ENCODE data around the gene GRIN1. TPM values are rescaled to one million over a fixed set of nuclear protein-coding genes. Genes with fewer than 3 reads are reported as not detected.

The GRIN1 gene
- total RNA-seq, 6 experiments from 2014 or later = not detected

GRCh38 chr9:137178201-137178938, 39.4 kb downstream of the GRIN1 start:
- Histone ChIP-seq H3K27me3 (no peaks in the 10 kb centered on the region), H3K27ac (no peak overlapping the region), H3K36me3 (peaks cover 0 to 32% (median 13%) of the 10 kb centered on the region in 4 donors), H3K4me3 (no peak overlapping the region), H3K4me1 (no peaks in the 10 kb centered on the region), H3K9me3 (no peaks in the 10 kb centered on the region)
- intact Hi-C loops (cut with DNase I) = loop anchor here in 1 of 2 donors (5.0 kb wide), 1 partner anchor 54 kb away; the partner anchor contains the start of gene SLC34A3
- DNase-seq (no peak), ATAC-seq (peak in 2 of 4 donors; percentile 4 to 13)
- WGBS (ENCODE audit: insufficient coverage, low coverage, low lambda C conversion rate, missing lambda C conversion rate) = no CpG with 5 or more reads among the region's 23 CpGs
- TF ChIP-seq POLR2A (IDR thresholded peaks at IDR 0.05) (no peak), CTCF (IDR thresholded peaks at IDR 0.05) (no peak)

GRCh38 chr9:137178939-137179630, 40.1 kb downstream of the GRIN1 start:
- no peak overlapping the region for H3K27ac ChIP-seq
- no peak overlapping the region for H3K4me3 ChIP-seq
- no peaks in the 10 kb centered on the region for H3K9me3 ChIP-seq
- ATAC-seq (no peak), DNase-seq (no peak)
- no peaks in the 10 kb centered on the region for H3K27me3 ChIP-seq
- peaks cover 0 to 36% (median 16%) of the 10 kb centered on the region in 4 donors for H3K36me3 ChIP-seq
- TF ChIP-seq CTCF (IDR thresholded peaks at IDR 0.05) = no peak
- TF ChIP-seq POLR2A (IDR thresholded peaks at IDR 0.05) = no peak
- H3K4me1 ChIP-seq = no peaks in the 10 kb centered on the region
- intact Hi-C loops (cut with DNase I) = loop anchor here in 1 of 2 donors (5.0 kb wide), 1 partner anchor 53 kb away; the partner anchor contains the start of gene SLC34A3
- 85% methylated on average over 12 of the region's 19 CpGs for WGBS (ENCODE audit: insufficient coverage, low coverage, low lambda C conversion rate, missing lambda C conversion rate)

- H3K4me1 ChIP-seq = no peaks in the 10 kb centered on the region
- H3K4me3 ChIP-seq = no peak overlapping the region
- peaks cover 0 to 36% (median 16%) of the 10 kb centered on the region in 4 donors for H3K36me3 ChIP-seq
- 80% methylated on average over 1 of the region's 17 CpGs for whole genome bisulfite sequencing (ENCODE audit: insufficient coverage, low coverage, low lambda C conversion rate, missing lambda C conversion rate)
- DNase-seq (no peak), ATAC-seq (no peak)
- no peak overlapping the region for H3K27ac ChIP-seq
- no peaks in the 10 kb centered on the region for H3K9me3 ChIP-seq
- TF ChIP-seq CTCF (IDR thresholded peaks at IDR 0.05) (no peak), POLR2A (IDR thresholded peaks at IDR 0.05) (no peak)
- intact Hi-C loops (cut with DNase I) = loop anchor here (5.0 to 10.0 kb wide), 2 partner anchors 53 to 55 kb away; partner anchors contain the start of gene SLC34A3 (in 2 of the 2)
- no peaks in the 10 kb centered on the region for H3K27me3 ChIP-seq
Measured at GRCh38 chr9:137179761-137180160, 40.8 kb downstream of the GRIN1 start.

GRCh38 chr9:137180491-137180890, 41.5 kb downstream of the GRIN1 start:
- intact Hi-C loops (cut with DNase I) = loop anchor here in 1 of 2 donors (10.0 kb wide), 1 partner anchor 54 kb away; the partner anchor contains the start of gene SLC34A3
- ATAC-seq (no peak), DNase-seq (no peak)
- no CpG with 5 or more reads among the region's 20 CpGs for WGBS (ENCODE audit: insufficient coverage, low coverage, low lambda C conversion rate, missing lambda C conversion rate)
- no peak overlapping the region for H3K27ac ChIP-seq
- H3K36me3 ChIP-seq = peaks cover 0 to 36% (median 17%) of the 10 kb centered on the region in 4 donors
- TF ChIP-seq CTCF (IDR thresholded peaks at IDR 0.05) (no peak), POLR2A (IDR thresholded peaks at IDR 0.05) (no peak)
- H3K4me1 ChIP-seq = no peaks in the 10 kb centered on the region
- H3K9me3 ChIP-seq = no peaks in the 10 kb centered on the region
- no peaks in the 10 kb centered on the region for H3K27me3 ChIP-seq
- no peak overlapping the region for H3K4me3 ChIP-seq

All from right lobe of liver (tissue), 6 donors.